H1 (cell line): ENCODE measurements around the gene MAPT. TPM values are rescaled to one million over a fixed set of nuclear protein-coding genes. Genes with fewer than 3 reads are reported as not detected.

ENCODE experiments used
- CTCF ChIA-PET: fragments of 300-600 bp; sonication (Branson Sonifier 250); formaldehyde crosslinking; loops from one replicate; lab custom pipeline; 2021; ENCODE audit not compliant: partially characterized antibody; lab: Charles Lee
- POLR2A ChIA-PET: fragments of 300-600 bp; sonication (Branson Sonifier 250); formaldehyde crosslinking; loops from one replicate; lab custom pipeline; 2021; ENCODE audit warnings: inconsistent platforms; ENCODE audit not compliant: partially characterized antibody; lab: Charles Lee
- DNase-seq, 2 experiments: peaks; one replicate each; pipeline versions ENCODE4 v3.0.0 to v3.0.0-alpha.2; 2010 to 2022; ENCODE audit warnings: low spot score in 2 of 2, low read depth in 1 of 2, mixed read lengths in 1 of 2
- FAIRE-seq: peaks from 2 replicates; lab custom pipeline; 2011; peaks lifted over from hg19 to GRCh38; lab: Jason Lieb, UNC
- H2AFZ ChIP-seq: 2 replicates; pipeline ENCODE4 v1.8.1; 2012; ENCODE audit warnings: low read length, inconsistent platforms
- H2AK5ac ChIP-seq: 2 replicates; pipeline ENCODE4 v1.6.1; 2013; ENCODE audit warnings: low read depth, low read length
- H2BK120ac ChIP-seq: replicated peaks from 2 replicates; pipeline ENCODE3; 2013; ENCODE audit warnings: low read depth, low read length, inconsistent platforms
- H2BK12ac ChIP-seq: 2 replicates; pipeline ENCODE4 v1.6.1; 2013; ENCODE audit warnings: low read depth, low read length
- H2BK15ac ChIP-seq: 2 replicates; pipeline ENCODE4 v1.6.1; 2013; ENCODE audit warnings: low read length
- H2BK20ac ChIP-seq: 2 replicates; pipeline ENCODE4 v1.6.1; 2013; ENCODE audit warnings: low read length
- H2BK5ac ChIP-seq: 2 replicates; pipeline ENCODE4 v1.6.1; 2013; ENCODE audit warnings: low read depth, low read length
- H3K14ac ChIP-seq: 2 replicates; pipeline ENCODE4 v1.6.1; 2013; ENCODE audit warnings: inconsistent platforms; ENCODE audit not compliant: insufficient read length
- H3K18ac ChIP-seq: 2 replicates; pipeline ENCODE4 v1.6.1; 2013; ENCODE audit warnings: low read length; ENCODE audit errors: extremely low read depth
- H3K23ac ChIP-seq: 2 replicates; pipeline ENCODE4 v1.6.1; 2013; ENCODE audit warnings: inconsistent platforms; ENCODE audit not compliant: insufficient read length
- H3K23me2 ChIP-seq: 2 replicates; pipeline ENCODE4 v1.6.1; 2013; ENCODE audit warnings: low read depth, low read length
- H3K27ac ChIP-seq: 2 replicates; pipeline ENCODE4 v1.6.1; 2011; ENCODE audit warnings: low read depth, low read length, inconsistent platforms
- H3K27me3 ChIP-seq, 4 experiments: replicated peaks in 1 of 4; 1 replicate in 1 of 4; 2 replicates in 3 of 4; pipeline versions ENCODE4 v1.6.1 to v1.8.1; 2011 to 2013; ENCODE audit warnings: low read length in 3 of 4, mild to moderate bottlenecking in 3 of 4, inconsistent platforms in 2 of 4, mixed read lengths in 2 of 4, moderate library complexity in 1 of 4; ENCODE audit not compliant: control insufficient read depth in 3 of 4, insufficient read depth in 3 of 4; ENCODE audit errors: extremely low read depth in 1 of 4
- H3K36me3 ChIP-seq, 4 experiments: 2 replicates each; pipeline versions ENCODE4 v1.6.1 to v1.8.1; 2011 to 2013; ENCODE audit warnings: mild to moderate bottlenecking in 4 of 4, low read length in 3 of 4, moderate library complexity in 2 of 4, control low read depth in 1 of 4, inconsistent platforms in 1 of 4; ENCODE audit not compliant: insufficient read depth in 4 of 4, control insufficient read depth in 2 of 4
- H3K4ac ChIP-seq: replicated peaks from 2 replicates; pipeline ENCODE3; 2013; ENCODE audit warnings: low read length, low read depth, mixed read lengths, inconsistent platforms; ENCODE audit not compliant: insufficient read length
- H3K4me1 ChIP-seq, 4 experiments: replicated peaks in 1 of 4; 1 replicate in 1 of 4; 2 replicates in 3 of 4; pipeline versions ENCODE4 v1.6.1 to v1.8.1; 2011 to 2013; ENCODE audit warnings: low read length in 3 of 4, inconsistent platforms in 2 of 4, mixed read lengths in 1 of 4; ENCODE audit not compliant: insufficient read depth in 4 of 4, control insufficient read depth in 3 of 4
- H3K4me2 ChIP-seq, 2 experiments: 2 replicates each; pipeline versions ENCODE4 v1.6.1 to v1.8.1; 2011 to 2013; ENCODE audit warnings: low read depth in 2 of 2, low read length in 2 of 2, control low read depth in 1 of 2, inconsistent platforms in 1 of 2, mild to moderate bottlenecking in 1 of 2; ENCODE audit not compliant: insufficient read depth in 1 of 2
- H3K4me3 ChIP-seq, 4 experiments: fragments of 200-600, 300-600 bp in 1 of 4; sonication (generic), shearing (Covaris generic), sonication (Bioruptor Twin) in 1 of 4; 2 replicates each; pipeline versions ENCODE4 v1.5.1 to v1.8.1; 2011 to 2016; ENCODE audit warnings: low read length in 4 of 4, low read depth in 3 of 4, control low read depth in 2 of 4, inconsistent platforms in 2 of 4, mild to moderate bottlenecking in 2 of 4, mixed read lengths in 1 of 4, moderate library complexity in 1 of 4; ENCODE audit not compliant: insufficient read depth in 2 of 4; ENCODE audit errors: extremely low read depth in 1 of 4
- H3K56ac ChIP-seq: replicated peaks from 2 replicates; pipeline ENCODE3; 2013; ENCODE audit warnings: low read depth, mild to moderate bottlenecking, mixed read lengths, low read length, inconsistent platforms; ENCODE audit not compliant: insufficient read length
- H3K79me1 ChIP-seq: 2 replicates; pipeline ENCODE4 v1.6.1; 2013; ENCODE audit warnings: low read depth, low read length, control low read depth
- H3K79me2 ChIP-seq, 2 experiments: 2 replicates each; pipeline versions ENCODE4 v1.6.1 to v1.8.1; 2012 to 2013; ENCODE audit warnings: low read length in 2 of 2, mild to moderate bottlenecking in 2 of 2, inconsistent platforms in 1 of 2; ENCODE audit not compliant: insufficient read depth in 2 of 2, control insufficient read depth in 1 of 2
- H3K9ac ChIP-seq, 4 experiments: replicated peaks in 1 of 4; 1 replicate in 1 of 4; 2 replicates in 3 of 4; pipeline versions ENCODE4 v1.6.1 to v1.8.1; 2011 to 2013; ENCODE audit warnings: low read depth in 3 of 4, low read length in 3 of 4, control low read depth in 2 of 4, mild to moderate bottlenecking in 2 of 4, moderate library complexity in 2 of 4, inconsistent platforms in 1 of 4; ENCODE audit errors: extremely low read depth in 1 of 4
- H3K9me3 ChIP-seq, 2 experiments: 2 replicates each; pipeline versions ENCODE4 v1.6.1 to v1.8.1; 2012 to 2013; ENCODE audit warnings: mild to moderate bottlenecking in 2 of 2, moderate library complexity in 2 of 2, control low read depth in 1 of 2, inconsistent platforms in 1 of 2, low read depth in 1 of 2, low read length in 1 of 2, mixed read lengths in 1 of 2; ENCODE audit not compliant: insufficient read depth in 2 of 2
- H4K20me1 ChIP-seq, 2 experiments: replicated peaks in 1 of 2; 2 replicates each; pipeline versions ENCODE3 to v1.8.1; 2011 to 2013; ENCODE audit warnings: inconsistent platforms in 2 of 2, low read length in 2 of 2, mild to moderate bottlenecking in 1 of 2; ENCODE audit not compliant: insufficient read depth in 2 of 2, control insufficient read depth in 1 of 2
- H4K5ac ChIP-seq: 2 replicates; pipeline ENCODE4 v1.6.1; 2013; ENCODE audit warnings: low read length, low read depth, mixed read lengths, inconsistent platforms; ENCODE audit not compliant: insufficient read length
- H4K8ac ChIP-seq: 2 replicates; pipeline ENCODE4 v1.8.0; 2013; ENCODE audit warnings: mild to moderate bottlenecking, moderate library complexity, low read length, inconsistent platforms; ENCODE audit not compliant: insufficient read depth; ENCODE audit errors: extremely low read depth
- H4K91ac ChIP-seq: replicated peaks from 2 replicates; pipeline ENCODE3; 2013; ENCODE audit warnings: low read length, mixed read lengths, inconsistent platforms; ENCODE audit not compliant: insufficient read length
- BRCA1 ChIP-seq: IDR thresholded peaks from 2 replicates; pipeline ENCODE4 v1.6.1; 2012; ENCODE audit warnings: low read depth, low read length, improper control_type of control experiment
- EZH2 ChIP-seq: fragments of 200-600 bp; sonication (generic); IDR thresholded peaks from 2 replicates; pipeline ENCODE4 v1.7.1; 2012; ENCODE audit warnings: low read depth, mild to moderate bottlenecking, moderate library complexity, low read length, inconsistent platforms; ENCODE audit not compliant: severe bottlenecking
- JUN ChIP-seq: IDR thresholded peaks from 2 replicates; pipeline ENCODE4 v1.6.1; 2011; ENCODE audit warnings: low read depth, mild to moderate bottlenecking, improper control_type of control experiment, low read length
- KDM5A ChIP-seq: fragments of 200-600 bp; IDR thresholded peaks from 2 replicates; pipeline ENCODE4 v1.7.1; 2012; ENCODE audit warnings: mild to moderate bottlenecking, low read length, inconsistent platforms, mixed read lengths
- MAX ChIP-seq: IDR thresholded peaks from 2 replicates; pipeline ENCODE4 v1.6.1; 2012; ENCODE audit warnings: inconsistent platforms
- NANOG ChIP-seq: IDR thresholded peaks from 2 replicates; pipeline ENCODE4 v1.6.1; 2011; ENCODE audit warnings: low read length, low read depth, mild to moderate bottlenecking, inconsistent platforms; ENCODE audit not compliant: insufficient read depth, poor library complexity, severe bottlenecking
- PHF8 ChIP-seq: fragments of 200-600 bp; sonication (generic); conservative IDR thresholded peaks from 2 replicates; pipeline ENCODE4 v1.7.1; 2012; ENCODE audit warnings: low read depth, mild to moderate bottlenecking, inconsistent platforms, low read length, moderate library complexity
- POU5F1 ChIP-seq: IDR thresholded peaks from 2 replicates; pipeline ENCODE4 v1.6.1; 2011; ENCODE audit warnings: low read depth, mild to moderate bottlenecking, low read length, moderate library complexity
- RNF2 ChIP-seq: fragments of 200-900, 300-1000 bp; sonication (generic); IDR thresholded peaks from 2 replicates; pipeline ENCODE4 v1.7.1; 2016; ENCODE audit warnings: borderline replicate concordance, low read depth, mild to moderate bottlenecking, antibody characterized with exemption, low read length; ENCODE audit not compliant: poor library complexity, severe bottlenecking; ENCODE audit errors: missing control alignments
- SRF ChIP-seq: IDR thresholded peaks from 2 replicates; pipeline ENCODE4 v1.6.1; 2011; ENCODE audit warnings: mild to moderate bottlenecking, low read depth, low read length, moderate library complexity
- SUZ12 ChIP-seq: fragments of 200-600 bp; sonication (generic); IDR thresholded peaks from 2 replicates; pipeline ENCODE4 v1.6.1; 2012; ENCODE audit warnings: mild to moderate bottlenecking, inconsistent platforms, low read length, moderate library complexity, mixed read lengths
- TAF1 ChIP-seq: IDR thresholded peaks from 2 replicates; pipeline ENCODE4 v1.6.1; 2011; ENCODE audit warnings: mild to moderate bottlenecking, low read depth, low read length
- WGBS, 2 experiments: shearing (Covaris generic) in 1 of 2; methylation state at CpG; one replicate each; pipeline versions ENCODE4 v1.1.6 to v1.1.7; 2013 to 2015; ENCODE audit warnings: low lambda C conversion rate in 2 of 2, mixed read lengths in 2 of 2, inconsistent platforms in 1 of 2, low coverage in 1 of 2, missing lambda C conversion rate in 1 of 2; ENCODE audit not compliant: insufficient replicate concordance in 2 of 2, insufficient coverage in 1 of 2, insufficient read length in 1 of 2; ENCODE audit errors: extremely low coverage in 1 of 2, missing lambda C conversion rate in 1 of 2; 5-methylcytosine and 5-hydroxymethylcytosine counted together
- polyA plus RNA-seq, 7 experiments: library from polyadenylated mRNA; depleted of rRNA in 3 of 7; stranded (reverse) in 5 of 7; unstranded in 2 of 7; fragments of >200 nt in 5 of 7; fragments of 200-250 nt in 2 of 7; gene quantifications; 1 replicate in 5 of 7; 2 replicates in 1 of 7; 4 replicates in 1 of 7; pipeline versions ENCODE4 v1.2.1 to v1.2.3, GENCODE V29; 2011 to 2013; ENCODE audit warnings: missing spikeins in 2 of 7, mixed read lengths in 2 of 7
- total RNA-seq: library from RNA; stranded (reverse); fragmentation: NEBNext Ultra II Directional; extraction: Animal tissue kit (Norgen Biotek cat#: 25700); gene quantifications from 2 replicates; pipeline ENCODE4 v1.2.1, GENCODE V29; 2021

MAPT gene
- total and polyA plus RNA-seq, 2 of the 8 experiments (the other 6 are each of a cell fraction or from before 2014, with no cell fraction given) = 0.54 to 1.7 TPM

- no peaks in the 10 kb centered on the region for H4K20me1 ChIP-seq
- H2BK12ac ChIP-seq = no peak overlapping the region
- no peak overlapping the region for H3K27ac ChIP-seq
- H4K91ac ChIP-seq = no peak overlapping the region
- no peak overlapping the region for H3K4me2 ChIP-seq
- no peak for DNase-seq
- H3K79me2 ChIP-seq = no peaks in the 10 kb centered on the region
- H3K23ac ChIP-seq = no peak overlapping the region
- ChIA-PET POLR2A (no interaction called here), CTCF (interaction anchor here (0.6 to 4.0 kb wide), 3 partner anchors 11 to 326 kb away, joined by 3 to 31 read pairs (median 3); no protein-coding TSS in a partner anchor)
- no peak overlapping the region for H2BK15ac ChIP-seq
- no peak overlapping the region for H3K9ac ChIP-seq
- no peak overlapping the region for H4K5ac ChIP-seq
- H3K56ac ChIP-seq = no peak overlapping the region
- no peak overlapping the region for H2AFZ ChIP-seq
- H3K36me3 ChIP-seq = no peaks in the 10 kb centered on the region
- H3K18ac ChIP-seq = no peak overlapping the region
- FAIRE-seq = no peak
- no peak overlapping the region for H4K8ac ChIP-seq
- no peaks in the 10 kb centered on the region for H3K79me1 ChIP-seq
- H2BK5ac ChIP-seq = no peak overlapping the region
- H3K4me1 ChIP-seq = no peaks in the 10 kb centered on the region
- H2AK5ac ChIP-seq = no peak overlapping the region
- 94% methylated on average over 4 of the region's 4 CpGs; no CpG with 5 or more reads in 1 of the 2 experiments for WGBS, 2 experiments
- no peaks in the 10 kb centered on the region for H3K9me3 ChIP-seq
- H3K23me2 ChIP-seq = no peaks in the 10 kb centered on the region
- TF ChIP-seq POU5F1 = no peak
- no peak for TF ChIP-seq TAF1
- no peak for TF ChIP-seq PHF8
- TF ChIP-seq NANOG = no peak
- TF ChIP-seq RNF2 = no peak
- TF ChIP-seq MAX = no peak
- no peak for TF ChIP-seq SUZ12
- TF ChIP-seq EZH2 = no peak
- TF ChIP-seq KDM5A = no peak
- TF ChIP-seq SRF = no peak
- TF ChIP-seq JUN = no peak
- no peak for TF ChIP-seq BRCA1
- H2BK20ac ChIP-seq = no peak overlapping the region
- no peaks in the 10 kb centered on the region for H3K27me3 ChIP-seq
- H3K4me3 ChIP-seq = no peak overlapping the region
- no peak overlapping the region for H2BK120ac ChIP-seq
- H3K4ac ChIP-seq = no peak overlapping the region
- no peak overlapping the region for H3K14ac ChIP-seq
Observed at GRCh38 chr17:45960311-45960710, 66.0 kb downstream of the MAPT start.
